ENCODE measurements around the gene SLC34A2.
"Not testable (repeated sequence)": the region's sequence is repeated elsewhere in the genome, so short reads cannot be mapped to it uniquely, and the experiment has no call there.

The SLC34A2 gene

GRCh38 chr4:25635501-25635900, 20.1 kb upstream of the SLC34A2 start:
- no peaks in the 10 kb centered on the region for H3K4me1 ChIP-seq (ENCODE audit: control insufficient read depth, insufficient read depth, low read length)
- H3K9ac ChIP-seq (ENCODE audit: low read length in 2 of 2) = no peak overlapping the region
- H3K27me3 ChIP-seq (ENCODE audit: control insufficient read depth in 1 of 2, insufficient read depth in 2 of 2, low read length in 2 of 2) = peaks cover 0 to 2% of the 10 kb centered on the region in 2 donors
- H3K9me3 ChIP-seq (ENCODE audit: control insufficient read depth in 2 of 2, low read length in 2 of 2) = peaks cover 0 to 3% of the 10 kb centered on the region in 2 donors
- H3K27ac ChIP-seq (ENCODE audit: low read length) = no peak overlapping the region
- no peak overlapping the region for H3K4me3 ChIP-seq (ENCODE audit: low read length in 2 of 2)
- no peaks in the 10 kb centered on the region for H3K36me3 ChIP-seq (ENCODE audit: control insufficient read depth in 2 of 2, insufficient read depth in 2 of 2, low read length in 2 of 2)

DNA sequence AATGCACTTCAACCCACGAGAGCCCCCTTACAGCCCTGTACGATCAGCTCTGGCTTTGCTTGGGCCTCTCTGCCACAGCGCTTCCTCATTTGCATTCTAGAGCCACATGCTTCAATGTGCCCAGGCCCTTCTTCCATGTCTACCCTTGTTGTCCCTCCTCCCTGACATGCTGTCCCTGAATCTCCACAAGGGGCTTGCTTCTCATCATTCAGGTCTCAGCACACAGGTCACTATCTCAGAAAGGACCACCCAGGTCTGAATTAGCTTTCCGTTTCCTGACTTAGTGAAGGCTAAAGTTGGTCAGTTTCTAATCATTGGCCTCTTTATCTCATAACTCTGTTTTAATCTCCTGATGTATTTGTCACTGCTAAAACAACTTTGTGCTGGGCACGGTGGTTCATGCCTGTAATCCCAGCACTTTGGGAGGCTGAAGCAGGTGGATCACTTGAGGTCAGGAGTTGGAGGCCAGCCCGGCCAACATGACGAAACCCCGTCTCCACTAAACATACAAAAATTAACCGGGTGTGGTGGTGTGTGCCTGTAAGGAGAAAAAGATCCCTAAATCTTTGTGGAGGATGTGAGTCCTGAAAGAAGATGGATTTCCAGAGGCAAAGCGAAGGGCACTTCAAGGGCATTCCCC, 17.9 kb upstream of the SLC34A2 start:
- no peaks in the 10 kb centered on the region for H3K4me1 ChIP-seq (ENCODE audit: control insufficient read depth, insufficient read depth, low read length)
- no peaks in the 10 kb centered on the region for H3K36me3 ChIP-seq (ENCODE audit: control insufficient read depth in 2 of 2, insufficient read depth in 2 of 2, low read length in 2 of 2)
- no peak overlapping the region for H3K9ac ChIP-seq (ENCODE audit: low read length in 2 of 2)
- no peak overlapping the region for H3K27ac ChIP-seq (ENCODE audit: low read length)
- H3K9me3 ChIP-seq (ENCODE audit: control insufficient read depth in 2 of 2, low read length in 2 of 2) = peaks cover 0 to 3% of the 10 kb centered on the region in 2 donors
- peaks cover 0 to 2% of the 10 kb centered on the region in 2 donors for H3K27me3 ChIP-seq (ENCODE audit: control insufficient read depth in 1 of 2, insufficient read depth in 2 of 2, low read length in 2 of 2)
- no peak overlapping the region for H3K4me3 ChIP-seq (ENCODE audit: low read length in 2 of 2)

GRCh38 chr4:25638221-25638601, 17.4 kb upstream of the SLC34A2 start:
- no peak overlapping the region for H3K4me3 ChIP-seq (ENCODE audit: low read length in 2 of 2)
- H3K4me1 ChIP-seq (ENCODE audit: control insufficient read depth, insufficient read depth, low read length) = no peaks in the 10 kb centered on the region
- peaks cover 0 to 3% of the 10 kb centered on the region in 2 donors for H3K9me3 ChIP-seq (ENCODE audit: control insufficient read depth in 2 of 2, low read length in 2 of 2)
- no peak overlapping the region for H3K27ac ChIP-seq (ENCODE audit: low read length)
- no peaks in the 10 kb centered on the region for H3K36me3 ChIP-seq (ENCODE audit: control insufficient read depth in 2 of 2, insufficient read depth in 2 of 2, low read length in 2 of 2)
- no peak overlapping the region for H3K9ac ChIP-seq (ENCODE audit: low read length in 2 of 2)
- peaks cover 0 to 2% of the 10 kb centered on the region in 2 donors for H3K27me3 ChIP-seq (ENCODE audit: control insufficient read depth in 1 of 2, insufficient read depth in 2 of 2, low read length in 2 of 2)

GRCh38 chr4:25638806-25639205, 16.8 kb upstream of the SLC34A2 start:
- H3K9ac ChIP-seq (ENCODE audit: low read length in 2 of 2) = no peak overlapping the region
- H3K4me3 ChIP-seq (ENCODE audit: low read length in 2 of 2) = no peak overlapping the region
- H3K9me3 ChIP-seq (ENCODE audit: control insufficient read depth in 2 of 2, low read length in 2 of 2) = no peaks in the 10 kb centered on the region
- H3K27ac ChIP-seq (ENCODE audit: low read length) = no peak overlapping the region
- no peaks in the 10 kb centered on the region for H3K27me3 ChIP-seq (ENCODE audit: control insufficient read depth in 1 of 2, insufficient read depth in 2 of 2, low read length in 2 of 2)
- no peaks in the 10 kb centered on the region for H3K4me1 ChIP-seq (ENCODE audit: control insufficient read depth, insufficient read depth, low read length)
- no peaks in the 10 kb centered on the region for H3K36me3 ChIP-seq (ENCODE audit: control insufficient read depth in 2 of 2, insufficient read depth in 2 of 2, low read length in 2 of 2)

- Histone ChIP-seq H3K9ac (ENCODE audit: low read length in 2 of 2) (no peak overlapping the region), H3K4me1 (ENCODE audit: control insufficient read depth, insufficient read depth, low read length) (no peaks in the 10 kb centered on the region), H3K9me3 (ENCODE audit: control insufficient read depth in 2 of 2, low read length in 2 of 2) (no peaks in the 10 kb centered on the region), H3K4me3 (ENCODE audit: low read length in 2 of 2) (no peak overlapping the region), H3K36me3 (ENCODE audit: control insufficient read depth in 2 of 2, insufficient read depth in 2 of 2, low read length in 2 of 2) (no peaks in the 10 kb centered on the region), H3K27me3 (ENCODE audit: control insufficient read depth in 1 of 2, insufficient read depth in 2 of 2, low read length in 2 of 2) (peaks cover 6 to 10% of the 10 kb centered on the region in 2 donors), H3K27ac (ENCODE audit: low read length) (no peak overlapping the region)
Observed at GRCh38 chr4:25650311-25650710, 5.3 kb upstream of the SLC34A2 start.

GRCh38 chr4:25651682-25652081, 4.0 kb upstream of the SLC34A2 start:
- Histone ChIP-seq H3K4me3 (ENCODE audit: low read length in 2 of 2) (no peak overlapping the region), H3K9me3 (ENCODE audit: control insufficient read depth in 2 of 2, low read length in 2 of 2) (no peaks in the 10 kb centered on the region), H3K27me3 (ENCODE audit: control insufficient read depth in 1 of 2, insufficient read depth in 2 of 2, low read length in 2 of 2) (peaks cover 14 to 17% of the 10 kb centered on the region in 2 donors), H3K4me1 (ENCODE audit: control insufficient read depth, insufficient read depth, low read length) (peaks cover 2% of the 10 kb centered on the region), H3K36me3 (ENCODE audit: control insufficient read depth in 2 of 2, insufficient read depth in 2 of 2, low read length in 2 of 2) (no peaks in the 10 kb centered on the region), H3K27ac (ENCODE audit: low read length) (no peak overlapping the region), H3K9ac (ENCODE audit: low read length in 2 of 2) (no peak overlapping the region)

DNA sequence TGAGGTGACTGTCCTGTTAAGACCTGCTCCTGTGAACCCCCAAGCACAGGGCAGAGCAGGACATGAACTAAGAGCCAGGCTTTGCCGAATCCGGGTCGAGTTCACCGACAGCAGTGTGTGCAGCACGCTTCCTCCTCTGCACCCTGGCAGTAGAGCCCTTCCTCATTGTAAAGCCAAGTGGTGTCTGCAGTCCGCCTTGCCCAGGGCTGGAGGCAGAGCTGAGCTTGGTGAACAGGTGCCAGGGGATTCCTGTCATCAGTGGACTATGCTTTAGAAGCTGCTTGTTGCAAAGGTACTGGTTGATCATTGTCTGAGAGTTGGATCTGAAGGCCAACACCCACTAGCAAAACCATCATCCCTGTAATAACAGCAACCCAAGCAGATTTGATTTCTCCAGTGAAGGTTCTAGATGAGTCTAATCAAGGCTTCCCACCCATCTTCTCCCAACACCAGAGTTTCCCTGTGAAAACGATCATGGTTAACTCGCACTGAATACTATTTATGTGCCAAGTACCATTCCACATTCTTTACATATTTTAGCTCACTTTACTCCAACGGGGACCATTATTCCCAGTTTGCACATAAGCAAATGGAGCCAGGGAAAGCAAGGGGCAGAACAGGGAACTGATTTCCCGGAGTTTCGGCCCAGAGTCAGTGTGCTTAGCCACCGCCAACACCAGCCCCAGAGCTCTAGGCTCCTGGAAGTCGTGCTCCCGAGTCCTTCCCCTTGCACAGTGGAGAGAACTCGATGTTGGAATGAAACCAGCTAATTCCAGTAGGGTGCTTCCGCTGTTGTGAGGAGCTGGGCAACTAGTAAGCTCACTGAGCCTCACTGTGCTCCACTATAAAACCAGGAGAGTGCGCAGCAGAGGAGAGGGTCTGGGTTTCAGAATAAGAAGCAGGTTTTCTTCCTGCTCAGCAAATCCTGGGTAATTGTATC, 1.4 kb upstream of the SLC34A2 start:
- Histone ChIP-seq H3K27me3 (ENCODE audit: control insufficient read depth in 1 of 2, insufficient read depth in 2 of 2, low read length in 2 of 2) (peaks cover 16 to 20% of the 10 kb centered on the region in 2 donors), H3K9me3 (ENCODE audit: control insufficient read depth in 2 of 2, low read length in 2 of 2) (no peaks in the 10 kb centered on the region), H3K36me3 (ENCODE audit: control insufficient read depth in 2 of 2, insufficient read depth in 2 of 2, low read length in 2 of 2) (no peaks in the 10 kb centered on the region), H3K4me3 (ENCODE audit: low read length in 2 of 2) (no peak overlapping the region), H3K4me1 (ENCODE audit: control insufficient read depth, insufficient read depth, low read length) (peaks cover 2% of the 10 kb centered on the region), H3K27ac (ENCODE audit: low read length) (no peak overlapping the region), H3K9ac (ENCODE audit: low read length in 2 of 2) (no peak overlapping the region)

DNA sequence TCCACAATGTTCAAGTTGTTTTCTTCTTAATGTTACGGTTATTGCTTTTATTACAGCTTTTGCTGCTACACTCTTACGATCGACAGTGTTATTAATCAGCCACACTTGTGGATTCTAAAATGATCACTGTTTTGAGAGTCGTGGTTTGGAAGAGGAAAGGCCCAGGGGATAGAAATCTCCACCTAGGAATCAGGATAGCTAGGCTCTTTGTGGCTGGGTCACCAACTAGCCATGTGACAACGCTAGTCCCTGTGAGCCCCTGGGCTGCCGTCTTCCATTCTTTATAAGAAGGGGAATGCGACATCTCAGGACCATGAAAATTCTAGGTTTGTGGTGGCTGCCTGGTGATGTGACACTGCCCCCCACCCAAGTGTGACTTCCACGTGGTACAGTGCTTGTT, 380 bp downstream of the SLC34A2 start:
- H3K4me3 ChIP-seq (ENCODE audit: low read length in 2 of 2) = no peak overlapping the region
- H3K27me3 ChIP-seq (ENCODE audit: control insufficient read depth in 1 of 2, insufficient read depth in 2 of 2, low read length in 2 of 2) = peaks cover 16 to 20% of the 10 kb centered on the region in 2 donors
- no peak overlapping the region for H3K9ac ChIP-seq (ENCODE audit: low read length in 2 of 2)
- H3K4me1 ChIP-seq (ENCODE audit: control insufficient read depth, insufficient read depth, low read length) = peaks cover 2% of the 10 kb centered on the region
- no peaks in the 10 kb centered on the region for H3K9me3 ChIP-seq (ENCODE audit: control insufficient read depth in 2 of 2, low read length in 2 of 2)
- no peak overlapping the region for H3K27ac ChIP-seq (ENCODE audit: low read length)
- H3K36me3 ChIP-seq (ENCODE audit: control insufficient read depth in 2 of 2, insufficient read depth in 2 of 2, low read length in 2 of 2) = no peaks in the 10 kb centered on the region

DNA sequence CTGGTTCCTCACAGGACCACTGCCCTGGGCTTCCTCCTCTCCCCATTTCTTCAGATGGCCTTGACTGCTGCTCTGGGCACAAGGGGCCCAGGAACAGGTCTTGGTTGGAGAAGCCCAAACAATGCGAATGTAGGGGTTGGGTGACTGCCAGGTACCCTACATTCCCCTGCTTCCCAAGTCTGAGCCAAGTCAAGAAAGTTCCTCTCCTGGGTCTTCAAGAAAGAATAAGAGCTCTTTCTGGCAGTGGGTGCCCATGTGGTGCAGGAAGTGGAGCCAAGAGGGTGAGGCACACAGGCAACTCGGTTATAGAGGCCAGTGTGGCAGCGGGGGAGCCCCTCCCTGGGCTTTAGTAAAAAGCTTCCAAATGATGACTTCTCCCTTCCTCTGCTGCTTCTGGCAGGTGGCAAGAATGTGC, 2.7 kb downstream of the SLC34A2 start:
- Histone ChIP-seq H3K27me3 (ENCODE audit: control insufficient read depth in 1 of 2, insufficient read depth in 2 of 2, low read length in 2 of 2) (peaks cover 16 to 20% of the 10 kb centered on the region in 2 donors), H3K27ac (ENCODE audit: low read length) (no peak overlapping the region), H3K36me3 (ENCODE audit: control insufficient read depth in 2 of 2, insufficient read depth in 2 of 2, low read length in 2 of 2) (no peaks in the 10 kb centered on the region), H3K4me3 (ENCODE audit: low read length in 2 of 2) (no peak overlapping the region), H3K9me3 (ENCODE audit: control insufficient read depth in 2 of 2, low read length in 2 of 2) (no peaks in the 10 kb centered on the region), H3K9ac (ENCODE audit: low read length in 2 of 2) (no peak overlapping the region), H3K4me1 (ENCODE audit: control insufficient read depth, insufficient read depth, low read length) (peaks cover 2% of the 10 kb centered on the region)

GRCh38 chr4:25658777-25659176, 3.1 kb downstream of the SLC34A2 start:
- H3K4me3 ChIP-seq (ENCODE audit: low read length in 2 of 2) = no peak overlapping the region
- H3K36me3 ChIP-seq (ENCODE audit: control insufficient read depth in 2 of 2, insufficient read depth in 2 of 2, low read length in 2 of 2) = no peaks in the 10 kb centered on the region
- no peak overlapping the region for H3K9ac ChIP-seq (ENCODE audit: low read length in 2 of 2)
- no peaks in the 10 kb centered on the region for H3K9me3 ChIP-seq (ENCODE audit: control insufficient read depth in 2 of 2, low read length in 2 of 2)
- H3K4me1 ChIP-seq (ENCODE audit: control insufficient read depth, insufficient read depth, low read length) = peaks cover 2% of the 10 kb centered on the region
- no peak overlapping the region for H3K27ac ChIP-seq (ENCODE audit: low read length)
- H3K27me3 ChIP-seq (ENCODE audit: control insufficient read depth in 1 of 2, insufficient read depth in 2 of 2, low read length in 2 of 2) = peaks cover 16 to 20% of the 10 kb centered on the region in 2 donors

GRCh38 chr4:25661441-25661840, 5.8 kb downstream of the SLC34A2 start:
- H3K27ac ChIP-seq (ENCODE audit: low read length); H3K36me3 ChIP-seq (ENCODE audit: control insufficient read depth in 2 of 2, insufficient read depth in 2 of 2, low read length in 2 of 2); H3K27me3 ChIP-seq (ENCODE audit: control insufficient read depth in 1 of 2, insufficient read depth in 2 of 2, low read length in 2 of 2): not testable (repeated sequence)

More at GRCh38 chr4:25661441-25661840, 5.8 kb downstream of the SLC34A2 start:
- H3K9ac ChIP-seq (ENCODE audit: low read length in 2 of 2); H3K4me3 ChIP-seq (ENCODE audit: low read length in 2 of 2); H3K4me1 ChIP-seq (ENCODE audit: control insufficient read depth, insufficient read depth, low read length); H3K9me3 ChIP-seq (ENCODE audit: control insufficient read depth in 2 of 2, low read length in 2 of 2): not testable (repeated sequence)
